Activated CD8-positive, alpha-beta memory T cell treated with anti-CD3 and anti-CD28 coated beads for 1 hour (primary cell): ENCODE results near the gene DYNC2H1.

Source experiments
- DNase-seq, 2 donors: peaks; one replicate each; pipeline ENCODE4 v3.0.0-alpha.2; 2020; ENCODE audit warnings: low read depth in 1 of 2; ENCODE audit errors: extremely low read depth in 1 of 2

Gene DYNC2H1

DNA sequence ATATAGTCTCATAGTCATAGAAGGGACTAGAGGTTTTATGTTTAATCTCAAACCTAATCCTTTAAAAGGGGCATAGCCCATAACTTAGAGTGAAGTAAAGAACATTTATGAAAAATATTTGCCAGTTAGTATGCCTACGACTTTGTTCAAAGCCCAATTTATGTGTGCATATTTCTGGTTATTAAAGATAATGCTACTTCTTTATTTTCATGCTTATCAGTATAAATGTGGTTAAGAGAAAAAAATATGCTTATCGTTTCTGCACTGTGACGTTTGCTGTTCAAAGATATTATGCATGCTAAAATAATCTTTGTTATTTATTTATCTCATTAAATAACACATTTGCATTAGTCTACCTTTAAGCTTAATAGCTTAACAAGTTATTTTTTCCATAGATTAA is 343.9 kb downstream of the DYNC2H1 start:
- no peak for DNase-seq

DNA sequence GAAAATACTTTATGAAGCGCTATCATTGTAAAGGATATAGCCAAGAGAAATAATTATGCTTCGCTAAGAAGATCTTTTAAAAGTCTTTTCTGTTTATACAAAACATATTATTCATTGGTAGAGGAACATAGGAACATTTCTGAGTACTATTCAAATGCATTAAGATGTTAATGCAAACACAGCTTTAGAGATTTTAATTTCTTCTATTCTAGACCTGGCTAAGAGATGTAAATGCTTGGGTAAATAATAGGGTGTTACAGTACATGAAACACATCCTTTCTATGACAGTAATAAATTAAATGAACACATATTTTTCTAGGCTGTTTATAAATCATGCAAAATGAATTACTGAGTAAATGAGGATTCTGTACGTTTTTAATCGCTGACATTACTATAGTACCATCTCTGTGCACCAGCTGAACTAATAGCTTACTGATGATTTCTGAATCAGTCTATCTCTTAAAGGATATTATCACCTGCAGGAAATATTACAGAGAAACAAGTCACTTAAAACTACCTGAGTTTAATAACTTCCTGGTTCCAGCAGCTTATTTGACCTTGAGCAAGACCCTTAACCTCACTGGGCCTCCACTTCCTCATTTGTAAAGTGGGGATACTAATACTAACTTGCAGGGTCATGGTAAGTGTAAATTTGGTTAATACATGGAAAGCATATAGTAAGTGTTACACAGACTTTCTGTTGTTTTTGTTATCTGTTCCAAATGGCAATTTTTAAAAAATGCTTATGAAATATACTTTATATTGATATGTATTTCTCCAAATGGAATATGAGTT is 344.9 kb downstream of the DYNC2H1 start:
- no peak for DNase-seq

DNA sequence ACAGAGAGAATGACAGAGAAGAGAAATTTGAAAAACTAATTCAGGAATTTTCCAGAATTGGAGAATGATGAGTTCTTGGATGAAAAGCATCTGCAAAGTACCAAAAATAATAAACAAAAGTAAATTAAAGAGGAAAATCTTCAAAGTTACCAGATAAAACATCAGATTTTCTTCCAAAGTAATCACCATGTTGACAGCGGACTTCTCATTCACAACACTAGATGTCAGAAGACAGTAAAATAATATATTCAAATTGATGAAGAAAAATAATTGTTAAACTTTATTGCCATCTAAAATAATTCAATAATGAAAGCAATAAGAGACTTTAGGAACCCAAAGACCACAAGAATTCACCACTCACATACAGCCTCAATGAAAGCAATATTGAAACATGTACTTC is 355.2 kb downstream of the DYNC2H1 start:
- no peak for DNase-seq

DNA sequence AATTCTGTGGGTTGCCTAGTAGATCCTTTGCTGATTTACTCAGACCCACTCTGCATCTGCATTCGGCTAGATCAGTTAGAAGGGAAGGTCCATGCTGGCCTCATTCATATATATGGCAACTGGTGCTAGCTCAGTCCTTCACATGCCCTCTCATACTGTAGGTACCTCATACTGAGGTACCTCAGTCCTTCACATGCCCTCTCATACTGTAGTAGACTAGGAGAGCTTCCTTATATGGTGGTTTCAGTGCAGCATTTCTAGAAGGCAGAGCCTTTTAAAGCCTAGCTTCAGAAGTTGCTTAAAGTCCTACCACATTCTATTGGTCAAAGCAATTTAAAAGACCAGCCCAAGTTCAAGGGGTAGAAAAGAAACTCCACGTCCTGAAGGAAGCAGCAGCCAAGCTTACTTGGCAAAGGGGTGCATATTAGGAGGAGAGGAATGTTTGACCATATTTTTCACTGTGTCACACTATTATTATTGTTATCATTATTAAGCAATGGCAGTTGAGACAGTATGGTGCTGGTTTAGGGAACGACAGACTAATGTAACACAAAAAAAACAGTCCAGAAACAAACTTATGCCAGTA is 356.4 kb downstream of the DYNC2H1 start:
- no peak for DNase-seq

DNA sequence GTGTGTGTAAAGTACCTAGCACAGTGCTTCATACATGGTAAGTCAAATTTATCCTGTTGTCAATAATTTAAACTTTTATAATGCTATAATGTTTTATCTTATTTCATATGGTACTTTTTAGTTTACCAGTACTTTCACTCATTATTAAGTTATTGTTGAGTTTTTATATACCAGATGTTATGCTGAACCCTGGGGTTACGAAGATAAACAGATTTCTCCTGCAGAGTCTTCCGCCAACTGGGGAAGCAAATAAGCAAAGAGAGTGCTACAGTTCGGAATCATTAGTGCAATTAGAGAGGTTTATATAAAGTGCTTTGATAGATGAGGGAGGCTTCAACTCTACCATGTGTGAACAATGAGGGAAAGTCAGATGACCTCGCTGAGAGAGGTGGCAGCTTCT is 362.3 kb downstream of the DYNC2H1 start:
- no peak for DNase-seq

DNA sequence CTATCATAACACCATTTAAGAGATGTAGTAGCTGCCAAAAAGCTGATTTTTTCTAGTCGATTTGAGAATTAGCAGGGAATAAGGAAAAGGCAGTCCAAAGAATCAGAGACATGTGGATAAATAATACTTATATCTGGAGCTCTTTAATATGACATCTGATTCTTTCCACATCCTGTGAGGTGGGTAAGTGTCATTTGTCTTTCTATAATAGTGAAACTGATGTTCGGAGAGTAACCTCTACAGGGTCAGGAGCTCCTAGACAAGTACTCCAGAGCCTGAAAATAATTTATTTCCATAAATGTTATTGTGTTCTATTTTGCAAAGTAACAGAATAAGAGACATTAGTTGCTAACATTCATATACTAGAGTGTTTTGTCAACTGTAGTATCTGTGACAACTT is 367.6 kb downstream of the DYNC2H1 start:
- no peak for DNase-seq

DNA sequence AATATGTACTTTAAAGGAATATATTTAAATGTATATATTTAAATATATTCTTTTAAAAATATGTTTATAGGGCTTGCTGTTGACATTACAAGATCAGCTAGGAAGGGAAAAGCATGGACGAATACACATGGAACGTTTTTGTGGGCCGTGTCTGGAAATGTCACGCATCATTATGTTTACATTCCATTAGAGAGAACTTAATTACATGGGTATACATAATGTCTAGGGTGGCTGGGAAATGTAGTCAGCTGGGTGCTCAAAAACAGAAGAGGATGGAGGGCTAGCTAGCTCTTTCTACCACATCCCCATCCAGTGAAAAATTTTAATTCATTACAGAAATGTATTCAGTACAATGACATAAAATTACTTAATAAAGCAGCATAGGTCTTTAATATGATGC is 371.2 kb downstream of the DYNC2H1 start:
- no peak for DNase-seq

DNA sequence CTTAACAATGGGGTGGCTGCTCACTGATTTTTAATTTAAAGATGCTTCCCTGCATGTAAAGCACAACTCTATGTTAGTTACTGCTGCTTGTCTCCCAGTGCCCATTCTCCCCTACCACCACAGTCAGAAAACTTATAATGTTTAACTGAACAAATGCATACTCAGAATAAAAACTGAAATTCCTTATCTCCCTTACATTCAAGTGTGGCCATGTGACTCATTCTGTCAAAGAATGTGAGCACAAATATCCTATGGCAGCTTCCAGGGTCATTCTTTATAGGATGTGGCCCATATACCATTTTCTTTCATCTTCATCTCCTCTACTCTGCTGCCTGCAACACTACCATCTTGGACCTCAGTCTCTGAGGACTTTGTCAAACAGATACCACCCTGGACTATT is 374.8 kb downstream of the DYNC2H1 start:
- no peak for DNase-seq

DNA sequence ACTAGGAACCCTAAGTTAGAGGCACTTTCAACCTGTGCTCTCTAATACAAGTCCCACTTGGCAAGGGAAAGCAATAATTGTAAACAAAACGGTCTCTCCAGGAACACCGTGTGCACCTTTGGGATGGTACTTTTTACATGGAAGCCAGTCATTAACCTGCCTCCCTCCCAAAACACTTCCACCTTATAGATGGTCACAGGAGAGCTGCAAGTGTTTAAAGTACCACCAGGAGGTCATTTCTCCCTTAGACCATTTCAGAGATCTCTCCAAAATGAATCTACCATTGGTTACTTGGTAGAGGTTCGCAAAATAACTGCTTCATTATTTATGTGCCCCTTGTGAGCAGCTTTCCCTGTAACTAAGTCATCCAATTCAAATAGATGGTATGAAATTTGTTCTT is 375.3 kb downstream of the DYNC2H1 start:
- no peak for DNase-seq

DNA sequence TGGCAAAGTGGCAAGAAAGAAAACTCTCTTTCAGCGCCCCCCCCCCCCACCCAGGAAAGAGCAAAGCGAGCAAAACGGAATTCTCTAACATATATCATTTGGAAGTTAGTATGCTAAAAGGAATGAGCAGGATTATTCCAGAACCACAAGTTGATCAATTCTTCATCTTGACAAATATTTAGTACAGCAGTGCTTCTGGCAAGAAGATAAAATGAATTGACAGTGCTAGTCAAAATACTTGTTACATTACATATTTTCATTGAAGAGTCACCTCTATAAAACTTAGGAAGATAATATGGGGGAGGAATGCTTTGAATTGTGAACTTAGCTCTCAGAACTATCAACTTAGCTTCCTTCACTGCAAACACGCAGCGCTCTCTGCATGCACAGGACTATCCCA is 377.4 kb downstream of the DYNC2H1 start:
- no peak for DNase-seq

DNA sequence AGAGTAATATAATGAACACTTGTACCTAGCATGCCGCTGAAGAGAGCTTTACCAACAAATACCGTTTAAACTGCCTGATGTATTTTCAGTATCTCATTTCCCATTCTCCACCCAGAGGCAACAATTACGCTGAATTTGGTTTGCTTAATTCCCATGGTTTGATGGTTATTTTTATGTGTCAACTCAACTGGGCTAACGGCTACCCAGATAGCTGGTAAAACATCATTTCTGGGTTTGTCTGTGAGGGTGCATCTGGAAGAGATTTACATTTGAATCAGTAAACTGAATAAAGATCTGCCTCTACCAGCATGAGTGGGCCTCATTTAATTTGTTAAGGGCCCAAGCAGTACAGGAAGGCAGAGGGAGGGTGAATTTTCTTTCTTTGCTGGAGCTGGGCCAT is 377.9 kb downstream of the DYNC2H1 start:
- no peak for DNase-seq

DNA sequence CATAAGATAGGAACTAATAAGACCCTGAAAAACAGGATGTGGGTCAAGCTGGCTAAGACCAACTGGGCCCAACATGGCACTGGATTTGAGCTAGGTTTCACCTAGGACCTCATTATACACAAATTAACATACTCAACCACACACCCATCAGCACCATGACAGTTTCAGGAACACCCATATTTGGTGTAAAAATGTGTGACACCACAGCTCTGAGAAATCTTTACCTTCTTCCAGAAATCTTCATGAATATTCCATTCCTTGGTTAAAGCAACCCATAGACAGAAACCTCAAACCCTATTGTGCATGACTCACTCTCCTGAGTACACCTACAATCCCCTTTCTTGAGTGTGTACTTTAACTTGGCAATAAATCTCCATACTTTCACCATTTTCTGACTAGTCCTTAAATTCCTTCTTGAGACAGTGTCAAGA is 378.8 kb downstream of the DYNC2H1 start:
- DNase-seq = no peak

DNA sequence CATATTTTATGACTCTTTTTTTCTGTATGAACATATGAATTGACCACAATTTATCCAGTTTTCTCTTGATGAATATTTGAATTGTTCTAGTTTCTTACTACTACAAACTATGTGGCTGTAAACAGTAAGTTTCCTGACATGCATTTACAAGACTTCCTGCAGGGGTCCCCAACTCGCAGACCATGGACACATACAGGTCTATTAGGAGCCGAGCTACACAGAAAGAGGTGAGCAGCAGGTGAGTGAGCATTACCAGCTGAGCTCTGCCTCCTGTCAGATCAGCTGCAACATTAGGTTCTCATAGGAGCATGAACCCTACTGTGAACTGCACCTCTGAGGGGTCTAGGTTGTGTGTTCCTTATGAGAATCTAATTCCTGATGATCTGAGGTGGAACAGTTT is 379.4 kb downstream of the DYNC2H1 start:
- no peak for DNase-seq

DNA sequence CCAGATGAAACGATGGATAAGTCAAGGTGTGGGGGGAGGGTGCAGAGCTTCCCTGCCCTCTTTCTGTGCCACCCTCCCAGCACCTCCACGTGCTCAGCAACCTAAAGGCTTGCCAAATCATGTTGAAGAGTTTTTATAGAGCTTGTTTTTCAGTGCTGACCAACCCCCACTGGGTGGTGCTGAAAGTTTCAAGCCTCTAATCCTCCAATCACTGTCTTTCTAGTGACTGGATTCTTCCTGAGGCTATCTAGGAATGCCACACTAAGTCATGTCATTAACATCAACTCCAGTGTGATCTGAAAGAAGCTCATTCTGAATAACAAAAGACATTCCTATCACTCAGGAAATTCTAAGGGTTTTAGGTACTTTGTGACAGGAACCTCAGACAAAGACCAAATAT is 382.6 kb downstream of the DYNC2H1 start:
- no peak for DNase-seq

DNA sequence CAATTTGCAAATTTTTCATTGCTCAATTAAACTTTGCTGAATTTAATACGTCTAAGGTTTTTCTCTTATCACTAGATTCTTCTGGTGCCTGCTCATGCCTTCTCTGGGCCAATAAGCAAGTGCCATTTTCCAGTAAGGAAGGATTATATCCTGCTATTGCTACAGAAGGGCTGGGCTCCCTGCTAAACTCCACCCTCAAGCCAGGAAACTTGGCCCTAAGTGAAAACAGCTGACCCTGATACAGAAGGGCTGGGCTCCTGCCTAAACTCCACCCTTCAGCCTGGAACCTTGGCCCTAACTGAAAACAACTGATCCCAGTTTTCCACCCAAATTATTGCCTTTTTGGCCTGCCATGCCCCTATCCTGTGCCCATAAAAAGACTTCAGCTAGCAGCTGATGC is 385.3 kb downstream of the DYNC2H1 start:
- DNase-seq = no peak

DNA sequence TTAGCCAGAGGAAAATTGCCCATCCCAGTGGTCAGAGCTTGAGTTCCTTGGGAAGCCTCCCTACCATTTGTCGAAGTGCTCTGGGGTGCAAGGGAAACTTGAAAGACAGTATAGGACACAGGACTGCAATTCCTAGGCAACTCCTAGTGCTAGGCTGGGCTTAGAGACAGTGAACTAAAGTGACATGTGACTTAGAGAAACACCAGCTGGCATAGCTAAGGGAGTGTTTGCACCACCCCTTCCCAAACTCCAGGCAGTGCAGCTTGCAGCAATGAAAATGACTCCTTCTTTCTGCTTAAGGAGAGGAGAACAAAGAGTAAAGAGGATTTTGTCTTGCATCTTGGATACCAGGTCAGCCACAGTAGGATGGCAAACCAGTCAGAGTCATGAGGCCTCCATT is 388.0 kb downstream of the DYNC2H1 start:
- no peak for DNase-seq

DNA sequence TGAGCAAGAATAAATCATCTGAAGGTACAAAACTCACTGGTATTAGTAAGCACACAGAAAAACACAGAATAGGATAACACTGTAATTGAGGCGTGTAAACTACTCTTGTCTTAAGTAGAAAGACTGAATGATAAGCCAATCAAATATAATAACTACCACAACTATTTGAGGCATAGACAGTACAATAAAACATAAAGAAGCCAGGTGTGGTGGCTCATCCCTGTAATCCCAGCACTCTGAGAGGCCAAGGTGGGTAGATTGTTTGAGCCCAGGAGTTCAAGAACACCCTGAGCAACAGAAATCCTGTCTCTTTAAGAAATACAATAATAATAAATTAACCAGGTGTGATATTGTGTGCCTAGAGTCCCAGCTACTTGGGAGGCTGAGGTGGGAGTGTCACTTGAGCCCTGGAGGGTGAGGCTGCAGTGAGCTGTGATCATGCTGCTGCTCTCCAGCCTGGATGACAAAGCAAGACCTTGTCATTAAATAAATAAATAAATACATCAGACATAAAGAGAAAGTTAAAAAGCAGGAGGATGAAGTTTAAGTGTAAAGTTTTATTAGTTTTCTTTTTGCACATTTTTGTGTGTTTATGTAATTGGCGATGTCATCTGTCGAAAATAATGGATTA is 390.6 kb downstream of the DYNC2H1 start:
- DNase-seq = no peak

DNA sequence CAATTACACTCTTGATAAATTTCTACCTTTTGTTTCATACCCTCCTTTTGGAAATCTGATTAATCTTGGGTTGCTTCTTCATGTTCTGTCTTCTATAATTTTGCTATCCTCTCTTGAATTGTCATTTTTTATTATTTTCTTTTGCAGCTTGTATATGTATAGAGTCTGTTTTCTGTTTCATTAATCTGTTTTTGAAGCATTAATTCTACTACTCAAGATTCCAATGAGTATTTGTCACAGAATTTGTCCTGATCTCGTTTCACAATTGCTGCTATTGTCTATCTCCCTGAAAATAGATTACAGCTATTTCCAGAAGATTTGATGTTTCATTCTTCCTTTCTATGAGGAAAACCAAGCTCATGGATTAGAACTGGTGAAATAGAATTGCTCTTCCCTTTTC is 406.1 kb downstream of the DYNC2H1 start:
- DNase-seq = no peak

DNA sequence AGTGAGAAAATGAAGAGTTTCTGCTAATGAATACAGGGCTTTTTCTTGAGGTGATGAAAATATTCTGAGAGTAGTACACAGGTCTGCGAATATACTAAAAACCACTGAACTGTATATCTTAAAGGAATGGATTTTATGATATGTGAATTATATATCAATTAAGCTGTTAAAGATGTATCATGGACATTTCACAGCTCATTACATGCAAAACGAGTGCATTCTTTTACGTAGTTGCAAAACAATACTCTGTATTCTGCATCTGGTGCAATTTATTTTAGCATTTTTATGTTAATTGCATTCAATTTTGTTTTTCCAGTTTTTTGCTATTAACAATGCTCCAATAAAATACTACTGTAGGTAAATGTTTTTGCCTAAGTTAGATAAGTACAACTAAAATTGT is 411.6 kb downstream of the DYNC2H1 start:
- DNase-seq = no peak

DNA sequence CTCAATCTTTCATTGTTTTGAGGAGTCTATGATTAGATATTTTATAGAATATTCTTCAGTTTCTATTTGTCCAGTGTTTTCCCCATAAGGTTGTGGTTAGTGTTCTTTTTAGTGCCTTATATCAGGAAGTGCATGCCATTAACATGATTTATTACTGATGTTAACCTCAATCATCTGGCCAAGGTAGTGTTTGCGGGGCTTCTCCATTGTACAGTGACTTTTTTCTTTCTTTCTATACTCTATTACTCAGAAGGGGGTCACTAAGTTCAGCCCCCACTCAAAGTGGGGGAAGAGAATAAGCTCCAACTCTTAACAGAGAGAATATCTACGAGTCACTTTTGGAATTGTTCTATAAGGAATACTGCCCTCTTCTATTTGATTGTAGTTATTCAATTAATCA is 415.8 kb downstream of the DYNC2H1 start:
- DNase-seq = no peak

DNA sequence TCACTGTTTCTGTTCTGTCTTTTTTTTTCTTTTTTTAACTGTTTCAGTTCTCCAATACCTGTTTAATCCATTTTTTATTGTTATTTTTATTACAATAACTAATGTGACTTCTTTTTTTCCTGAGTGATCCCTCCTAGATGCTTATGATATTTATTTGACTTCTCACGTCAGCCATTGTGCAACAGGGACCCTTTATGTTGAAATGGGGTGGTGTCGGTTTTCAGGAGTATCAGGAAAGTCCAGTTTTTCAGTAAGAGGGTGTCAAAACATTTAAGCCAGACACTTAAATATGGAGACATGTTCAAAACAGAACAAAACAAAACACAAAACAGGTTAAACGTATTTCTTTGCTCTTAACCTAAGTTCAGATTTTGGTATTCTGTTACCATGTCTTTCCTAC is 418.8 kb downstream of the DYNC2H1 start:
- DNase-seq = no peak

DNA sequence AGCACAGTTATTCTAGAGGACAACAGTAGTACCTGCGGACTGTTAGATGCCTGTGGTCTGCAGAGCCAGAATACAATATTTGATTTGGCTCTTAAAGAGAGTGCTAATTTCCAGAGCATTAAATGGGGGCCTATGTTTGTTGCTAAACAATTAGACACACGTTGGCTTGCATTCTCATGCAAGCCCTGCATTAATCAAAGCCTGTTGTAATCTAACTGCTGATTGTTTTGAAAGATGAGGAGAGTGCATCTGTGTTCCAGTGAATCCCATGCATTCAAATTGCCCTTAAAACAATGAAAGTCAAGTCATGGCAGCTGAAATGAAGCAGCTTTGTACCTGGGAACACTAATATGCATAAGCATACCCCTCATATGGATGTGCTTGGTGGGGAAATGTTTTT is 419.4 kb downstream of the DYNC2H1 start:
- DNase-seq = no peak
